Mononuclear cell (primary cell): ENCODE results near the gene KIAA1755. TPM values are rescaled to one million over a fixed set of nuclear protein-coding genes. Genes with fewer than 3 reads are reported as not detected.

Source experiments
- H3K27me3 ChIP-seq: 2 replicates; pipeline ENCODE4 v1.6.0; 2011; ENCODE audit warnings: low read length, control low read depth; ENCODE audit not compliant: insufficient read depth
- H3K4me1 ChIP-seq: 2 replicates; pipeline ENCODE4 v1.5.1; 2011; ENCODE audit warnings: mild to moderate bottlenecking, low read length, control low read depth; ENCODE audit not compliant: insufficient read depth
- H3K4me3 ChIP-seq: 2 replicates; pipeline ENCODE4 v1.5.1; 2011; ENCODE audit warnings: mild to moderate bottlenecking, low read length, moderate library complexity
- H3K9me3 ChIP-seq: 2 replicates; pipeline ENCODE4 v1.5.1; 2011; ENCODE audit warnings: low read depth, mild to moderate bottlenecking, control low read depth, low read length
- total RNA-seq: library from RNA; depleted of rRNA; stranded (reverse); fragments of >200 nt; gene quantifications from one replicate; pipeline ENCODE4 v1.2.3, GENCODE V29; 2012

KIAA1755 gene
- total RNA-seq, 1 donor, result 0.10 TPM

GRCh38 chr20:38207621-38208020 is 52.9 kb downstream of the KIAA1755 start:
- Histone ChIP-seq H3K4me3 (no peak overlapping the region), H3K27me3 (peaks cover 3% of the 10 kb centered on the region), H3K9me3 (no peaks in the 10 kb centered on the region), H3K4me1 (peaks cover 8% of the 10 kb centered on the region)

DNA sequence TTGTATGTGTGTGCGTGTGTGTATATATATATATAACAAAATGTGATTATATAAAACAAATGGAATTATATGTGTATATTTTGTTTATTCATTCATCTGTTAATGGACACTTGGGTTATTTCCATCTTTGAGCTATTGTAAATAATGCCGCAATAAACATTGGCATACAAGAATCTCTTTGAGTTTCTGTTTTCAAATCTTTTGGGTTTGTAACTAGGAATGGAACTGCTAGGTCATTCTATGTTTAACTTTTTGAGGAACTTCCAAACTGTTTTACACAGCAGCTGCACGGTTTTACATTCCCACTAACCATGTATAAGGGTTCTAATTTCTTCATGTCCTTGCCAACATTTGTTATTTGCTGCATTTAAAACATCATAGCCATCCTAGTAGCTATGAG is 55.5 kb downstream of the KIAA1755 start:
- Histone ChIP-seq H3K4me3 (no peak overlapping the region), H3K4me1 (no peaks in the 10 kb centered on the region), H3K27me3 (peaks cover 3% of the 10 kb centered on the region), H3K9me3 (no peaks in the 10 kb centered on the region)

GRCh38 chr20:38203981-38204357 is 56.6 kb downstream of the KIAA1755 start:
- Histone ChIP-seq H3K4me1 (no peaks in the 10 kb centered on the region), H3K4me3 (no peak overlapping the region), H3K27me3 (peaks cover 3% of the 10 kb centered on the region), H3K9me3 (no peaks in the 10 kb centered on the region)

GRCh38 chr20:38203337-38203980 is 57.1 kb downstream of the KIAA1755 start:
- Histone ChIP-seq H3K27me3 (peaks cover 2% of the 10 kb centered on the region), H3K9me3 (no peaks in the 10 kb centered on the region), H3K4me1 (peaks cover 4% of the 10 kb centered on the region), H3K4me3 (no peak overlapping the region)

- H3K27me3 ChIP-seq, result no peaks in the 10 kb centered on the region
- no peaks in the 10 kb centered on the region for H3K9me3 ChIP-seq
- no peak overlapping the region for H3K4me3 ChIP-seq
- H3K4me1 ChIP-seq, result peaks cover 9% of the 10 kb centered on the region
Observed at GRCh38 chr20:38202982-38203293, 57.6 kb downstream of the KIAA1755 start.

DNA sequence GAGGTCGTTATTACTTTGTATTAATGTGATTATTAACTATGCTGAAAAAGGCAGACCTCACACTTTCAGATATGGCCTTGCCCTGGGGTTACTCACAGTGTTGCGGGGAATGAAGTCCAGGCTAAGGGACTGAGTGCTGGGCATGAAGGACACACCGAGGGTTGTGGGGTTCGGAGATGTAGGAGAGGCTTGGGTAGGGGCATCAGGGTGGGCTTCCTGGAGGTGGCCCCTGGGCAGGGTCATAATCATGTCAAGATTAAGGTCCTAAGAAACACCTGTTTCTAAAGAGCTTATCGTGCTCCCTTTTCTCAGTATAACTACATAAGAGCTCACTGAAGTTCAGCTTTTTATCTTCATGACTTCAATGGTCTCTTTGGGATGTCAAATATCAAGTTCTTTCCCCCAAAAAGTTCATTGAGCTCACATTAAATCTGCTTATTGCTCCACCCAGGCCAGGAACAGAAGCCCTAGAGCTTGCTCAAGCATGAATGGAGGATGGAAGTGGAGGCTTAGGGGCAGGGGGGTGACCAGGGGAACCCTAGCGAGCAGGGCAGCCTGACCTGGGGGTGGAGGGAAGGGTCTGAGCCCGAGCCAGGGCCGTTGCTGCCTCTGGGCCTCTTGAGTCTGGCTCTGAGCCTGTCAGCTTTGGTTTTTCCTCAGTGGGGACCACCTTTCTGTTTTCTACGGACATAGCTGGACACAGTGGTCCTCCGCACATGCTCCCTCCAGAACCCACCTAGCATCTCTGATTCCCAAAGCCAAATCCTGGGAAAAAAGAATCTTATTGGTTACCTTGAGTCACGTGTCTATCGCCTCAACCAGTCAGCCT is 58.2 kb downstream of the KIAA1755 start:
- Histone ChIP-seq H3K27me3 (no peaks in the 10 kb centered on the region), H3K4me1 (peaks cover 15% of the 10 kb centered on the region), H3K4me3 (no peak overlapping the region), H3K9me3 (no peaks in the 10 kb centered on the region)

GRCh38 chr20:38201356-38201755 is 59.2 kb downstream of the KIAA1755 start:
- peaks cover 25% of the 10 kb centered on the region for H3K4me1 ChIP-seq
- H3K27me3 ChIP-seq, result no peaks in the 10 kb centered on the region
- H3K9me3 ChIP-seq, result no peaks in the 10 kb centered on the region
- H3K4me3 ChIP-seq, result no peak overlapping the region

GRCh38 chr20:38200646-38201045 is 59.9 kb downstream of the KIAA1755 start:
- Histone ChIP-seq H3K4me1 (peaks cover 32% of the 10 kb centered on the region), H3K4me3 (no peak overlapping the region), H3K9me3 (no peaks in the 10 kb centered on the region), H3K27me3 (no peaks in the 10 kb centered on the region)

- H3K4me3 ChIP-seq, result no peak overlapping the region
- no peaks in the 10 kb centered on the region for H3K27me3 ChIP-seq
- H3K4me1 ChIP-seq, result peaks cover 32% of the 10 kb centered on the region
- H3K9me3 ChIP-seq, result no peaks in the 10 kb centered on the region
Observed at GRCh38 chr20:38199501-38200390, 60.8 kb downstream of the KIAA1755 start.

GRCh38 chr20:38198238-38198861 is 62.2 kb downstream of the KIAA1755 start:
- peaks cover 32% of the 10 kb centered on the region for H3K4me1 ChIP-seq
- no peak overlapping the region for H3K4me3 ChIP-seq
- H3K9me3 ChIP-seq, result no peaks in the 10 kb centered on the region
- H3K27me3 ChIP-seq, result no peaks in the 10 kb centered on the region

DNA sequence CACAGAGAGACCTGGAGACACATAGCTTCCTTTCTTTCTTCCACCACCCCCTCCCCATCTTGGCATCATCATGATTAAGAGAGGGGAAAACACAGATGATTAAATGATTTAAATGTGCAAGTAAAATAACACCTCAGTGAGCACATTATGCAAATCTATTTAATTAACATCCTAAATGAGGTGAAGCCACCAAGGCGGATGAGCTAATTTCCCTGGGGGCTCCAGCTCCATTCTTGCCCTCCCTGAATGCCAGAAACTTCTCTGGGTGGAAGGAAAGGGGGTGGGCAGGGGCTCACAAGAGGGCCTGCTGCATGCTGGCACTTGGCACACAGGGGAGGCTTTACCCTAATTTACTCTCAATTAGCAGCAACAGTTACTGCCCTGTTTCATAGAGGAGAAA is 62.9 kb downstream of the KIAA1755 start:
- peaks cover 32% of the 10 kb centered on the region for H3K4me1 ChIP-seq
- H3K27me3 ChIP-seq, result no peaks in the 10 kb centered on the region
- H3K9me3 ChIP-seq, result no peaks in the 10 kb centered on the region
- H3K4me3 ChIP-seq, result no peak overlapping the region

DNA sequence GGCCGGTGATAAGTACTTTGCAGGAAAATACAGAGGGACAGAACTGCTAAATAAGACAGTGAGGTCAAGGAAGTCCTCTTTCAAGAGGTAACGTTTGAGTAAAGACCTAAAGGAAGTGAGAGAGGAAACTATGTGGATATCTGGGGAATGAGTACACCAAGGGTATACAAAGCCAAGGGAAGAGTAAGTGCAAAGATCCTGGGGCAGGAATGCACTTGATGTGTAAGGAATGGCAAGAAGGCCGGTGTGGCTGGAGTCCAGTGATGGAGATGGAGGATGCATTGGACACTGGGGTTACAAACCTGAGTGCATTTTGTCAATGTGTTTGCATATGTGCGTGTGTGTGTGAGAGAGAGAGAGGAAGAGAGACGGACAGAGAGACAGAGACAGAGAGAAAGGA is 63.3 kb downstream of the KIAA1755 start:
- Histone ChIP-seq H3K4me3 (no peak overlapping the region), H3K4me1 (peaks cover 32% of the 10 kb centered on the region), H3K9me3 (no peaks in the 10 kb centered on the region), H3K27me3 (no peaks in the 10 kb centered on the region)

DNA sequence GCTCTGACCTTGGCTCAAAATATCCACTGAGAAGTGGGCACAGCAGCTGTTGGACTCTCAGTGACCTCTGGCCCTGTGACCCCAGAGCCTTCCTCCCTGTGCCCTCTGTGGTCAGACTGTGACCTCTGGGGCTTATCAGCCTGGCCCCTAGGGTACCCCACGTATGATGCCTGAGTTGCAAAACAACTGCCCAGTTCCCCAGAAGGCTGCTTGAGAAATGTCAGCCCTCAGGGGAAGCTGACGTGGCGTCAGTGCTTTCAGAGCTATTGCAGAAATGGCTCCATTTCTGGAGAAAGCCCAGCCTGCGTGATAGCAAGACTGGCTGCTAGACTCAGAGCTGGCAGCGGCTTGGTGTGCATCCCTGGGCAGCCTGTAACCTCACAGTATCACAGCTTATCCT is 63.9 kb downstream of the KIAA1755 start:
- Histone ChIP-seq H3K4me1 (peaks cover 35% of the 10 kb centered on the region), H3K4me3 (no peak overlapping the region), H3K27me3 (no peaks in the 10 kb centered on the region), H3K9me3 (no peaks in the 10 kb centered on the region)

DNA sequence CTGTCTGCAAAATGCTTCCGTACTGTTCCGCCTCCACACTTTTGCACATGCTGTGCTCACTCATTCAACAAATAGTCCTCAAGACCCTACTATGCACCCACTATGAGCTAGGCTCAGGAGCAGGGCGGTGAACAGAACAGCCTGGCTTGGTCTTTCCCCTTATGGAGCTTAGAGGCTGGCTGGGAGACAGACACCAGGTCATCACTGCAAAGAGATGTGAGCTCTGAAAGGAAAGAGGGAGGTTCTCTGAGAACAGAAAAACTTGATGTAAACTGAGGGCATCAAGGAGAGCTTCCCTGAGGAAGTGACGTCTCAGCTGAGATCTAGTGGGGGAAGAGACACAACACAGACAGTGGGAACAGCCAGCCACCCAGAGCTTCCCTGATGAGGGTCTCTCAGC is 64.5 kb downstream of the KIAA1755 start:
- Histone ChIP-seq H3K9me3 (no peaks in the 10 kb centered on the region), H3K27me3 (no peaks in the 10 kb centered on the region), H3K4me3 (no peak overlapping the region), H3K4me1 (peaks cover 37% of the 10 kb centered on the region)

DNA sequence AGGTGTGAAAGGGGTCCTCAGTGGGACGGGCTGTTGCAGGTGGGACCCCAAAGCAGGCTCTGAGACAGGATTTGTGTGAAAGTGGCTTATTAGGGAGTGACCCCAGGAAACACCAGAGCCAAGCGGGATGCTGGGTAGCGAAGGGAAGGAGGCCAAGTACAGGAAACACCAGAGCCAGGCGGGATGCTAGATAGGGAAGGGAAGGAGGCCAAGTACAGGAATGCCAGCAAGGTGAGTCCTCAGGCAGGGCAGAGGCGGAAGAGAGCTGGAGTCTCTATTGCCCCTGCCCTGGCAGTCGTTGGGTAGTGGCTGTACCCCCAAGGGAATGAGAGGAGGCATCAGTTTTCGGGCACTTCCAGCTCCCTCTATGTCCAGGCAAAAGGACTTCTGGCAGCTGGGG is 65.0 kb downstream of the KIAA1755 start:
- Histone ChIP-seq H3K4me3 (no peak overlapping the region), H3K9me3 (no peaks in the 10 kb centered on the region), H3K27me3 (no peaks in the 10 kb centered on the region), H3K4me1 (peaks cover 37% of the 10 kb centered on the region)
